Prostate gland (tissue), 2 donors: ENCODE results near the gene CRBN. TPM values are rescaled to one million over a fixed set of nuclear protein-coding genes. Genes with fewer than 3 reads are reported as not detected.
A peak's percentile ranks its signal among the peaks of the same experiment; 100 is the strongest.

Source experiments
- DNase-seq: peaks from one replicate; pipeline ENCODE4 v3.0.0-alpha.2; 2019; ENCODE audit warnings: low spot score
- H3K27ac ChIP-seq, 2 donors: fragments of 200-600 bp; sonication (generic); 2 replicates each; pipeline ENCODE4 v1.5.1; 2017 to 2019
- H3K27me3 ChIP-seq: fragments of 200-600 bp; sonication (generic); replicated peaks from 2 replicates; pipeline ENCODE4 v1.5.1; 2019; ENCODE audit not compliant: insufficient read depth
- H3K36me3 ChIP-seq, 2 donors: fragments of 200-600 bp; sonication (generic); 1 replicate in 1 of 2; 2 replicates in 1 of 2; pipeline versions ENCODE4 v1.5.1 to v1.8.1; 2017 to 2019
- H3K4me1 ChIP-seq: fragments of 200-600 bp; sonication (generic); replicated peaks from 2 replicates; pipeline ENCODE4 v1.5.1; 2019
- H3K4me3 ChIP-seq, 2 donors: fragments of 200-600 bp; sonication (generic); 2 replicates each; pipeline ENCODE4 v1.5.1; 2017 to 2019
- H3K9me3 ChIP-seq: fragments of 200-600 bp; sonication (generic); 2 replicates; pipeline ENCODE4 v1.5.1; 2017
- POLR2A ChIP-seq: fragments of 450-650 bp; IDR thresholded peaks from one replicate; pipeline ENCODE4 v1.6.1; 2016; ENCODE audit warnings: antibody characterized with exemption, mild to moderate bottlenecking
- POLR2AphosphoS5 ChIP-seq: sonication (generic); formaldehyde crosslinking; IDR thresholded peaks from one replicate; pipeline ENCODE4 v1.6.1; 2017; ENCODE audit warnings: antibody characterized with exemption
- WGBS: methylation state at CpG from one replicate; pipeline ENCODE4 v1.1.5; 2018; 5-methylcytosine and 5-hydroxymethylcytosine counted together
- intact Hi-C: fragments of 100-400 bp; cut with DNase I; formaldehyde crosslinking; loops from one replicate; pipeline ENCODE4 v1.14.2; 2022
- total RNA-seq, 2 donors: library from RNA; depleted of rRNA; stranded (reverse); fragments of >200 nt; gene quantifications; one replicate each; pipeline ENCODE4 v1.1.0, GENCODE V29; 2016
- TF ChIP-seq, protein P1 (sequence below), 4 experiments: fragments of 200-600 bp in 2 of 4; fragments of 450-650 bp in 2 of 4; sonication (generic) in 2 of 4; IDR thresholded peaks; 1 replicate in 3 of 4; 2 replicates in 1 of 4; pipeline ENCODE4 v1.5.1; 2016 to 2019; ENCODE audit warnings: antibody characterized with exemption in 4 of 4, mild to moderate bottlenecking in 2 of 4, moderate library complexity in 2 of 4

Gene CRBN
- total RNA-seq, 2 donors from 2014 or later: 69.4 to 83.4 TPM

DNA sequence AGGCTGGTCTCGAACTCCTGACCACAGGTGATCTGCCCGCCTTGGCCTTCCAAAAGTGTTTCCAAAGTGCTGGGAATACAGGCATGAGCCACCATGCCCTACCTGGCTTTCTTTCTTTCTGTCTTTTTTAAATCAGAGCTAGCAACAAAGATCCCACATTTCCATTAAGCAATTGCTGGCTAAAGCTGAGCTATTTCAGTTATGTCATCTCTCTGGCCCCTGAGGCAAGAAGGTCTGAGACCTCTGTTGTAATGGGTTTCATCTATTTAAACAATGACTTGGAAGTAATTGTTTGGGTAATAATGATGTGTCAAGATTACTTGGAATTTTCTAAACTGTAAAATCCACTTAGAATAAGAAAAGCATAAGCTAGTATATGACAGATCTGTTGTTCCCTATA is 30.2 kb upstream of the CRBN start:
- no peaks in the 10 kb centered on the region for H3K27me3 ChIP-seq
- no peaks in the 10 kb centered on the region for H3K4me1 ChIP-seq
- H3K36me3 ChIP-seq: no peaks in the 10 kb centered on the region
- H3K9me3 ChIP-seq: no peaks in the 10 kb centered on the region
- no peak overlapping the region for H3K27ac ChIP-seq
- 96% methylated on average over 2 of the region's 2 CpGs for WGBS
- DNase-seq: no peak
- no peak overlapping the region for H3K4me3 ChIP-seq
- TF ChIP-seq POLR2AphosphoS5 (no peak), POLR2A (no peak)
- TF ChIP-seq, protein P1, sequence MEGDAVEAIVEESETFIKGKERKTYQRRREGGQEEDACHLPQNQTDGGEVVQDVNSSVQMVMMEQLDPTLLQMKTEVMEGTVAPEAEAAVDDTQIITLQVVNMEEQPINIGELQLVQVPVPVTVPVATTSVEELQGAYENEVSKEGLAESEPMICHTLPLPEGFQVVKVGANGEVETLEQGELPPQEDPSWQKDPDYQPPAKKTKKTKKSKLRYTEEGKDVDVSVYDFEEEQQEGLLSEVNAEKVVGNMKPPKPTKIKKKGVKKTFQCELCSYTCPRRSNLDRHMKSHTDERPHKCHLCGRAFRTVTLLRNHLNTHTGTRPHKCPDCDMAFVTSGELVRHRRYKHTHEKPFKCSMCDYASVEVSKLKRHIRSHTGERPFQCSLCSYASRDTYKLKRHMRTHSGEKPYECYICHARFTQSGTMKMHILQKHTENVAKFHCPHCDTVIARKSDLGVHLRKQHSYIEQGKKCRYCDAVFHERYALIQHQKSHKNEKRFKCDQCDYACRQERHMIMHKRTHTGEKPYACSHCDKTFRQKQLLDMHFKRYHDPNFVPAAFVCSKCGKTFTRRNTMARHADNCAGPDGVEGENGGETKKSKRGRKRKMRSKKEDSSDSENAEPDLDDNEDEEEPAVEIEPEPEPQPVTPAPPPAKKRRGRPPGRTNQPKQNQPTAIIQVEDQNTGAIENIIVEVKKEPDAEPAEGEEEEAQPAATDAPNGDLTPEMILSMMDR (IDR thresholded peaks at IDR 0.05): no peak
- intact Hi-C loops: no loop called here

DNA sequence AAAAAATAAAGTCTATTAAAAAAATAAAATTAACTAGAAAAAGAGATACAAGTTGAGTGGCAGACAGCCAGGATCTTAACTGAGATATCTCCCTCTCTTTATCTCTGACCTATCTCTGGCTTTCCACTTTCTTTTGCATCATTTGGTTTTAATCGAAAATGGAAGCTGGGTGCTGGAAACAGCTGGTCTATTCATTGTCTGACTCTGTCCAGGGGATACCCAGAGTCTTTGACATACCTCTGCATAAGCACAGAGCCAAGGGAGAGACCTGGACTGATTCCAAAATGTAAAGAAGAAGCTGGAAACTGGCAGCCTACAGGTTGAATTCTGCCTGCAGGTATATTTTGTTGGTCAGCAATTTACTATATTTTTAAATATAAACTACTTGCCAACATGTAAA is 29.6 kb upstream of the CRBN start:
- TF ChIP-seq POLR2A (no peak), POLR2AphosphoS5 (no peak)
- TF ChIP-seq, protein P1 (IDR thresholded peaks at IDR 0.05): no peak
- Histone ChIP-seq H3K36me3 (no peaks in the 10 kb centered on the region), H3K27me3 (no peaks in the 10 kb centered on the region), H3K9me3 (no peaks in the 10 kb centered on the region), H3K4me1 (no peaks in the 10 kb centered on the region), H3K4me3 (no peak overlapping the region), H3K27ac (no peak overlapping the region)
- intact Hi-C loops: no loop called here
- DNase-seq: no peak
- 43% methylated on average over 1 of the region's 1 CpG for WGBS

DNA sequence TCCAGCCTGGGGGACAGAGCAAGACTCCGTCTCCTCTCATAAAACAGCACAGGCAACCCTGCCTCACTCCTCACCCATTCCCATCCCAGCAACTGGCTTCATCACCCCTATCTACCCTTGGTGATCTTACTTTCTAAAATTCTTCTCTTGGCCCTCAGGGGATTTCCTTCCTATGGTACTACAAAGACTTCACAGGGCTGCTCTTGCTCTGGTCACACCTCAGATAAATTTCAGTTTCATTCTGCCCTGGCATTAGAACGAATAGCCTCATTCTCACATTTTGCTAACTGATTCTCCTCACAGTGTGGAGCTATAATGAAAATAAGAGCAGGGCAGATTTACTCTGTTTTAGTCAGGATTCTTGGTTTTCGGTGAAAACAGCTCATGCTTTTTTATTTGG is 22.1 kb upstream of the CRBN start:
- 72% methylated on average over 3 of the region's 3 CpGs for WGBS
- no peak for TF ChIP-seq POLR2AphosphoS5
- TF ChIP-seq POLR2A: no peak
- TF ChIP-seq, protein P1 (IDR thresholded peaks at IDR 0.05): no peak
- Histone ChIP-seq H3K4me1 (no peaks in the 10 kb centered on the region), H3K4me3 (no peak overlapping the region), H3K36me3 (no peaks in the 10 kb centered on the region), H3K9me3 (no peaks in the 10 kb centered on the region), H3K27ac (no peak overlapping the region), H3K27me3 (peaks cover 4% of the 10 kb centered on the region)
- intact Hi-C loops: loop anchor here (5.0 kb wide), 1 partner anchor 1071 kb away; no protein-coding TSS in a partner anchor
- no peak for DNase-seq

DNA sequence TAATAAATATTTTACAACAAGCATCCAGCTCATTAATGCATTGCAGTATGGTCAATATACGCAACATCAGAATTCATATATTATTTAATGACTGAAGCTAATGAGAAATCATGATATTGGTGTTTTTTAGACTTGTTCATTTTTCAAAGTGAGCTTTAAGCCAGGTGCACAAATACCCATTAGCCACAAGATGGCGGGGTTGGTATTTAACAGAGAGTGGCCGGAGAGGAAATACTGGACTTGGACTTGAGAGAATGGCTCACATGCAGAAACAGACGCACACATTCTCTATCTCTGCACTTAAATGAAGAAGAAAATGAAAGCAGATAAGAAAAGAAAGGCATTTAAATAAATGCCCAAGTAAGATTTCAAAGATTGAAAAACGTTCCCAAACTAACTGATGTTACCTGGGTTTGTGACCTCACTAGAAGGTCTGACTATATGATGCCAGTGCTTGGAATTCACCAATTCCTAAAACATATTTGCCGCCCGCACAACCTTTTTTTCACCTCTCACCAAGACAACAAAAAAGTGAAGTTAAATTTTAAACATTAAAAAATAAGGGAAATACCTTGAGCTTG is 21.2 kb upstream of the CRBN start:
- TF ChIP-seq, protein P1 (IDR thresholded peaks at IDR 0.05): peak; percentile 54 to 87 (median 74)
- TF ChIP-seq POLR2A (no peak), POLR2AphosphoS5 (no peak)
- intact Hi-C loops: loop anchor here (5.0 kb wide), 1 partner anchor 1072 kb away; no protein-coding TSS in a partner anchor
- Histone ChIP-seq H3K27ac (no peak overlapping the region), H3K4me1 (no peaks in the 10 kb centered on the region), H3K36me3 (no peaks in the 10 kb centered on the region), H3K27me3 (peaks cover 4% of the 10 kb centered on the region), H3K9me3 (no peaks in the 10 kb centered on the region), H3K4me3 (no peak overlapping the region)
- WGBS: 25% methylated on average over 7 of the region's 7 CpGs
- peak; percentile 37 for DNase-seq

DNA sequence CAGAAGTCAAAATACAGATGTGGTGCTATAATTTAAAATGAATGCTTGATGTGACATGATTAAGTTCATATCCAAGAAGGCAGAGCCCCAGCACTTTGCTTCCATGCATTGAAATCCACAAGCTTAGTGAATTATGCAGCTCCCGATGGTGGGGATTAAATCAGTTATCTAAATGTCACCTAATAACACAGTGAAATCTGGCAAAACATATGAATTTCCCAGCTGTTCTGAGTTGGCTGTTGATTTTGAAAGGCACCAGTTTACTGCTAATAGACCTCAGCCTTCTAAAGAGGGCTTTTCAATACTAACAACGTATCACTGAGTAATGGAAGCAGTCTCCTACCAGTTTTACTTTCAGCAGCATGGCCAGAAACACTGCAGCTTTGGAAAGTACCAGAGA is 19.8 kb upstream of the CRBN start:
- intact Hi-C loops: loop anchor here (5.0 kb wide), 1 partner anchor 1093 kb away; no protein-coding TSS in a partner anchor
- Histone ChIP-seq H3K9me3 (no peaks in the 10 kb centered on the region), H3K4me3 (no peak overlapping the region), H3K4me1 (no peaks in the 10 kb centered on the region), H3K36me3 (no peaks in the 10 kb centered on the region), H3K27me3 (peaks cover 4% of the 10 kb centered on the region), H3K27ac (no peak overlapping the region)
- DNase-seq: no peak
- TF ChIP-seq, protein P1 (IDR thresholded peaks at IDR 0.05): no peak
- no peak for TF ChIP-seq POLR2A
- no peak for TF ChIP-seq POLR2AphosphoS5
- 39% methylated on average over 2 of the region's 2 CpGs for WGBS
